ENCODE measurements around the gene ZEB2. TPM values are rescaled to one million over a fixed set of nuclear protein-coding genes. Genes with fewer than 3 reads are reported as not detected.

ZEB2 gene
- total RNA-seq, 1 donor from 2014 or later, result 95.4 TPM

GRCh38 chr2:144520756-144521487, 1.0 kb upstream of the ZEB2 start:
- TF ChIP-seq CTCF (IDR thresholded peaks at IDR 0.05), result no peak
- peaks cover 2% of the 10 kb centered on the region for H3K36me3 Mint-ChIP-seq (ENCODE audit: low read depth)
- H3K27me3 Mint-ChIP-seq (ENCODE audit: low read depth), result no peaks in the 10 kb centered on the region
- no peaks in the 10 kb centered on the region for H3K9me3 Mint-ChIP-seq (ENCODE audit: low read depth)
- peaks cover 35% of the 10 kb centered on the region for H3K4me1 Mint-ChIP-seq (ENCODE audit: low read depth)
- peak overlapping the region; percentile 46 for H3K4me3 Mint-ChIP-seq (ENCODE audit: unreplicated experiment)
- H3K27ac Mint-ChIP-seq (ENCODE audit: unreplicated experiment), result peak overlapping the region; percentile 68
- no peak for DNase-seq (ENCODE audit: low spot score)

- Mint-ChIP-seq H3K9me3 (ENCODE audit: low read depth) (no peaks in the 10 kb centered on the region), H3K4me3 (ENCODE audit: unreplicated experiment) (no peak overlapping the region), H3K27ac (ENCODE audit: unreplicated experiment) (no peak overlapping the region), H3K36me3 (ENCODE audit: low read depth) (peaks cover 4% of the 10 kb centered on the region), H3K27me3 (ENCODE audit: low read depth) (no peaks in the 10 kb centered on the region), H3K4me1 (ENCODE audit: low read depth) (peaks cover 41% of the 10 kb centered on the region)
- no peak for TF ChIP-seq CTCF (IDR thresholded peaks at IDR 0.05)
- DNase-seq (ENCODE audit: low spot score), result no peak
These were observed 354 bp downstream of the ZEB2 start for GRCh38 chr2:144519597-144519933.

- Mint-ChIP-seq H3K9me3 (ENCODE audit: low read depth) (no peaks in the 10 kb centered on the region), H3K36me3 (ENCODE audit: low read depth) (peaks cover 4% of the 10 kb centered on the region), H3K27ac (ENCODE audit: unreplicated experiment) (no peak overlapping the region), H3K27me3 (ENCODE audit: low read depth) (no peaks in the 10 kb centered on the region), H3K4me1 (ENCODE audit: low read depth) (peaks cover 46% of the 10 kb centered on the region), H3K4me3 (ENCODE audit: unreplicated experiment) (no peak overlapping the region)
- no peak for TF ChIP-seq CTCF (IDR thresholded peaks at IDR 0.05)
- DNase-seq (ENCODE audit: low spot score), result no peak
These were observed 947 bp downstream of the ZEB2 start for GRCh38 chr2:144518748-144519596.

GRCh38 chr2:144517866-144518747, 1.8 kb downstream of the ZEB2 start:
- TF ChIP-seq CTCF (IDR thresholded peaks at IDR 0.05), result no peak
- peaks cover 4% of the 10 kb centered on the region for H3K36me3 Mint-ChIP-seq (ENCODE audit: low read depth)
- H3K9me3 Mint-ChIP-seq (ENCODE audit: low read depth), result no peaks in the 10 kb centered on the region
- H3K27me3 Mint-ChIP-seq (ENCODE audit: low read depth), result no peaks in the 10 kb centered on the region
- H3K4me1 Mint-ChIP-seq (ENCODE audit: low read depth), result peaks cover 47% of the 10 kb centered on the region
- H3K4me3 Mint-ChIP-seq (ENCODE audit: unreplicated experiment), result no peak overlapping the region
- H3K27ac Mint-ChIP-seq (ENCODE audit: unreplicated experiment), result no peak overlapping the region
- DNase-seq (ENCODE audit: low spot score), result no peak
